PC-3 (cell line): ENCODE data around the gene NAPG.
"Not testable (repeated sequence)": the region's sequence is repeated elsewhere in the genome, so short reads cannot be mapped to it uniquely, and the experiment has no call there.

Experiments
- CTCF ChIP-seq: fragments of 300-600 bp; sonication (generic); conservative IDR thresholded peaks from 2 replicates; pipeline ENCODE4 v1.5.1; 2017; ENCODE audit warnings: antibody characterized with exemption, low read depth, mild to moderate bottlenecking, low read length
- EZH2 ChIP-seq: fragments of 300-600 bp; sonication (generic); IDR thresholded peaks from one replicate; pipeline ENCODE4 v1.6.1; 2017; ENCODE audit warnings: antibody characterized with exemption, mild to moderate bottlenecking, low read length; ENCODE audit not compliant: unreplicated experiment
- EZH2phosphoT487 ChIP-seq: fragments of 300-600 bp; sonication (generic); IDR thresholded peaks from 2 replicates; pipeline ENCODE4 v1.6.1; 2018; ENCODE audit warnings: mild to moderate bottlenecking, antibody characterized with exemption, low read length, borderline replicate concordance

GRCh38 chr18:10569941-10570340 is 44.1 kb downstream of the NAPG start:
- TF ChIP-seq EZH2phosphoT487, EZH2, CTCF: not testable (repeated sequence)
